Keratinocyte (primary cell): Measurements from ENCODE around the gene MEX3C.

Source experiments
- CTCF ChIP-seq, 3 experiments: IDR thresholded peaks in 1 of 3; conservative IDR thresholded peaks in 1 of 3; optimal IDR thresholded peaks in 1 of 3; 2 replicates in 2 of 3; 3 replicates in 1 of 3; pipeline versions ENCODE3 to v1.5.1; 2011; ENCODE audit warnings: low read length in 3 of 3, mild to moderate bottlenecking in 3 of 3, moderate library complexity in 2 of 3, control low read depth in 1 of 3, inconsistent platforms in 1 of 3; ENCODE audit not compliant: insufficient read depth in 2 of 3; ENCODE audit errors: extremely low read depth in 1 of 3
- EZH2 ChIP-seq: IDR thresholded peaks from one replicate; pipeline ENCODE4 v1.6.1; 2012; ENCODE audit warnings: inconsistent platforms, mild to moderate bottlenecking, low read length, moderate library complexity

- TF ChIP-seq CTCF (optimal IDR thresholded peaks at IDR 0.05 in 1 of 3, IDR thresholded peaks at IDR 0.05 in 1 of 3, conservative IDR thresholded peaks at IDR 0.05 in 1 of 3; ENCODE audit: extremely low read depth in 1 of 3, insufficient read depth in 2 of 3, low read length in 3 of 3) (no peak), EZH2 (no peak)
Measured at GRCh38 chr18:51170664-51171063, 26.8 kb downstream of the MEX3C start.
